Fibroblast of villous mesenchyme (primary cell): ENCODE measurements around the gene MAML2. TPM values are rescaled to one million over a fixed set of nuclear protein-coding genes. Genes with fewer than 3 reads are reported as not detected.
A peak's percentile ranks its signal among the peaks of the same experiment; 100 is the strongest.

ENCODE experiments used
- DNase-seq: peaks from one replicate; pipeline ENCODE4 v3.0.0-alpha.2; 2010; ENCODE audit warnings: low read depth
- H3K4me3 ChIP-seq: 2 replicates; pipeline ENCODE4 v1.5.1; 2011; ENCODE audit warnings: low read depth, mild to moderate bottlenecking, low read length
- total RNA-seq: library from RNA; depleted of rRNA; stranded (reverse); fragments of >200 nt; gene quantifications from 2 replicates; pipeline ENCODE4 v1.2.3, GENCODE V29; 2012
- TF ChIP-seq, protein P1 (sequence below): IDR thresholded peaks from 2 replicates; pipeline ENCODE4 v1.5.1; 2012; ENCODE audit warnings: low read depth, mild to moderate bottlenecking, low read length; ENCODE audit not compliant: insufficient read depth

Gene MAML2
- total RNA-seq, 1 donor: 30.7 TPM

DNA sequence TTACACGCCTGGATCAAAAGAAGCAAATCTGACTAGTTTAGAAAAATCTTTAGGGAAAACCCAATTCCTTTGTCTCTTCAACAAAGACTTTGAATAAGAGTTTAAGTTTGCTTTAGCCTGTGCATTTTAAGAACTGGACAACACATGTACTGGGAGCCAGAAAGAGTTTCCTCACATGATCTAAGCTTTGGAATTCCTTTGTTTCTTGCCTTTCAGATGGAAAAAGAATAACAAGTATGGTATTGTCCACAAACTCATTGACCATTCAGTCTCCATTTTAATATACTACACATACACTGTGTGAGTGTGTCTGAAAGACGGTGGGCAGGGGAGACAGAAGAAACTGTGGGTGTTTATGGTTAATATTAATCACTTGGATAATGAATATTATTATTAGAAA lies 205.6 kb downstream of the MAML2 start:
- no peak for DNase-seq
- TF ChIP-seq, protein P1, sequence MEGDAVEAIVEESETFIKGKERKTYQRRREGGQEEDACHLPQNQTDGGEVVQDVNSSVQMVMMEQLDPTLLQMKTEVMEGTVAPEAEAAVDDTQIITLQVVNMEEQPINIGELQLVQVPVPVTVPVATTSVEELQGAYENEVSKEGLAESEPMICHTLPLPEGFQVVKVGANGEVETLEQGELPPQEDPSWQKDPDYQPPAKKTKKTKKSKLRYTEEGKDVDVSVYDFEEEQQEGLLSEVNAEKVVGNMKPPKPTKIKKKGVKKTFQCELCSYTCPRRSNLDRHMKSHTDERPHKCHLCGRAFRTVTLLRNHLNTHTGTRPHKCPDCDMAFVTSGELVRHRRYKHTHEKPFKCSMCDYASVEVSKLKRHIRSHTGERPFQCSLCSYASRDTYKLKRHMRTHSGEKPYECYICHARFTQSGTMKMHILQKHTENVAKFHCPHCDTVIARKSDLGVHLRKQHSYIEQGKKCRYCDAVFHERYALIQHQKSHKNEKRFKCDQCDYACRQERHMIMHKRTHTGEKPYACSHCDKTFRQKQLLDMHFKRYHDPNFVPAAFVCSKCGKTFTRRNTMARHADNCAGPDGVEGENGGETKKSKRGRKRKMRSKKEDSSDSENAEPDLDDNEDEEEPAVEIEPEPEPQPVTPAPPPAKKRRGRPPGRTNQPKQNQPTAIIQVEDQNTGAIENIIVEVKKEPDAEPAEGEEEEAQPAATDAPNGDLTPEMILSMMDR: no peak

DNA sequence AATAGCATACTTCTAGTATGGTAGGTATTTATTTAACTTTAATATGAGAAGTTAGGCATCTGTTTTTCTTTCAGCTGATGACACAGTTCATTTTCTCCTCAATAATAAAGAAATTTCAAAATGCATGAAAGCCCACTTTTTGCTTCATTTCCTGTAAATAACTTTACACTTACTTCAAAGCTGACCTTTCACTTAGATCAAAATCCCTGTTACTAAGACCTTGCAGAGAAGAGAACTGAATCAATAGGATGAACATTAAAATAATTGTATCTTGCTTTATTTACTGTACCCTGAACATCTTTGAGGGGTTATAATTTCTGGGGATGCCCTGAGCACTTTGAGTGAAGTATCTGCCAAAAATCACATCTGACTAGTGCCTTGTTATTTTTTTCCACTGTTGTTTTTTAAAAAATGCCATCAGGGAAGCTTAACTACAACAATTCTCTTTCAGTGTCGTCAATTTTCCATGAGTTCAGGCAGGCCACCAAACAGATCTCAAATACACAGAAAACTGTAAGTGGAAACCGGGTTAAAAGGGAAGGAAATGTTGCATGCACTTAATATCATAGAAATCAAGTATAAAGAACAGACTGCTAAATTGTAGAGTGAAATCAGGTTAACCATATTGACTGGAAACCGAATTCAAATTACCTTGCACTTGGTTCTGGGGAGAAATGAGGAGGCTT lies 206.2 kb downstream of the MAML2 start:
- TF ChIP-seq, protein P1: no peak
- H3K4me3 ChIP-seq: no peak overlapping the region
- no peak for DNase-seq

More for the DNA sequence above, 205.6 kb downstream of the MAML2 start:
- no peak overlapping the region for H3K4me3 ChIP-seq

DNA sequence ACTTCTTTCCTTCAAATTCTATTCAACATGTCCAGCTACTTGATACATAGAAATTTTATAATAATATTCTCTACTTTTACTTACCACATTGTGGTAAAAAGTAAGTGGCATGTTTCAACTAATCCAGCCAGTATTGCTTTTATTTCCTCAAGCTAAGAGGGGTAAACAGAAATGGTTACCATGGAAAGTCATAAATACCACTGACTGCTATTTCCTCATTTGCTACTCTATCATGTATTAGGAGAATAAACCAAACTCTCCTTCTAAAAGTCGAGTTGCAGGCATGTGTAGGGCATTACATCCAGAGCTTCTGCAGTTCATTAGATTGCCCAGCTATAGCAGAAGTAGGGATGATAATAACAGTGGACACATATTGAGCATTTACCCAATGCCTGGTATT lies 208.4 kb downstream of the MAML2 start:
- H3K4me3 ChIP-seq: no peak overlapping the region
- DNase-seq: peak; percentile 51
- TF ChIP-seq, protein P1: no peak

DNA sequence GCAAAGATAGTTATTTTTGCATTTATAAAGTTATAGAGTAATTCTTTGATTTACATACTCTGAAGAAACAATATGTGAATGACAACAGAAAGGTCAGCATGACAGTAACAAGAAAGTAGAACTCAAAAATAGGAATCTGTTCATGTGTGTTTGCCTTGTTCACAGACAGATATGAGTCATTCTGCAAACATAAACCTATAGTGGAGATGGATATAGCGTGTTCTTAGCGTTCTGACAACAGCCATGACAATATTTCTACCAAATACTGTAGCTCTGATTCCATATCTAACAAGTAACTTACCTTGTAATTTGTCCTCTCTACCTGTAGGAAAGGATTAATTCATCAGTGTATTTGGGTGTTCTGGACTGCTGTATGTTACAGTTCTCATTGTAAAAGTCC lies 210.6 kb downstream of the MAML2 start:
- H3K4me3 ChIP-seq: no peak overlapping the region
- TF ChIP-seq, protein P1: no peak
- DNase-seq: no peak

DNA sequence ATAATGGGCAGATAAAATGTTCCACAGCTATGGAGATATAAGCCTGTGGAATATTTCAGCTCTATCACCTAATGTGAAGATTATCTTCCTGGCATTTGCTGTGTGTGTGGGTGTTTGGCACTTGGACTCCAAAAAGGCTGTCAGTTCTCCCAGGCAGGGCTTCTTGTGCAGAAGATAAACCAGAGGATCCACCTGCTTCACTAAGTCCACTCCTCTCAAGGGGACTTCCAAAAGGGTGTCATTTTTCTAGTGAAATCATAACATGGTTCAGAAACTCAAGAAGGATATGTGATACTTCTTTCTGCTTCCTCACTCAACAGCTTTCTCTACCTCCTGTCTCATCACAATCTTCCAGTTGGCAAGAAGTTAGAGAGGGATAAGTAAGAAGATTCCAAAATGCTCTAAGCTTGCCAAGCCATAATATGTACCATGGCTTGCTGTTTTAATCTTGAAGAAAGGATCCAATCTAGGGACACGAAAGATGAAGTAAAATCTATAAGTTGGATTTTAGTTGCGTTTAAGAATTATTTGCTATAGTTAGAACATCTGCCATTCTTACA lies 212.9 kb downstream of the MAML2 start:
- DNase-seq: no peak
- TF ChIP-seq, protein P1: no peak
- H3K4me3 ChIP-seq: no peak overlapping the region

DNA sequence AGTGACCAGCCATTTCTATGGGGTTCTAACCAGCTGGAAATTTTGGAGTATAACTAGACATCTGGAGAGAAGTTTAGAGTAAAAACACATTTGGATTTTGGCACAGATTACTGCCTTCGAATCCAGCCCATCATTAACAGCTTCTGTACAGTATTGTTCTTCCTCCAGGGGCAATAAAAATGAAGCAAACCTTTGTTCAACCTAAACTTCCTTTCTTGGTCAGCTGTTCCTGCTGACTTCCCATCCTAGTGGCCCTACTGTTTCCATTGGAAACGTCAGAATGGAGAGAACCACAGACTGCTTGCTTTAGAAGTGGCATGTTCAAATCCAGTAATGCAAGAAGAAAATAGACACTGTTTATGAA lies 215.4 kb downstream of the MAML2 start:
- no peak overlapping the region for H3K4me3 ChIP-seq
- TF ChIP-seq, protein P1: no peak
- no peak for DNase-seq
